Body of pancreas (tissue), 4 donors: ENCODE results near the gene CAPG.

Experiments
- POLR2A ChIP-seq, 3 donors: fragments of 450-650 bp; IDR thresholded peaks; one replicate each; pipeline ENCODE4 v1.6.1; 2016; ENCODE audit warnings: antibody characterized with exemption in 3 of 3, mild to moderate bottlenecking in 2 of 3
- TF ChIP-seq, protein P1 (sequence below), 7 experiments: fragments of 450-650 bp in 4 of 7; fragments of 200-600 bp in 3 of 7; sonication (generic) in 3 of 7; IDR thresholded peaks; one replicate each; pipeline ENCODE4 v1.5.1; 2016 to 2019; ENCODE audit warnings: antibody characterized with exemption in 7 of 7

DNA sequence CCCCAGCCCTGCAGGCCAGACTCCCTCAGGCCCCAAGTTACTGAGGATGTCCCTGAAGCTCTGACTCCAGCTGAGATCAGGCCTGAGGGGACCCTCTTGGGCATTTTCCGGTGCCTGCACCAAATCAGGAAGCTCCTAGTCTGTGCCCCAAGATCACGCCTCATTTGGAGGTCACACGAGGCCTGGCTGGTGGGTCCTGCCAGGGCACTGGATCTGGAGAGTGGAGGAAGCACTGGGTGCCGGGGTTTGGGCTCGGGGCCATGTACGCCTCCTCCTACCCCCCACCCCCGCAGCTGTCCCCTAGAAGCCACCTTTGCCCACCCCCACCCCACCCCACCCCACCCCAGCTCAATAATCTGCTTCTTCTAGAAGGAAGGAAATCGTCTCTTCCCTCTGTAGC is 24.5 kb upstream of the CAPG start:
- TF ChIP-seq, protein P1, sequence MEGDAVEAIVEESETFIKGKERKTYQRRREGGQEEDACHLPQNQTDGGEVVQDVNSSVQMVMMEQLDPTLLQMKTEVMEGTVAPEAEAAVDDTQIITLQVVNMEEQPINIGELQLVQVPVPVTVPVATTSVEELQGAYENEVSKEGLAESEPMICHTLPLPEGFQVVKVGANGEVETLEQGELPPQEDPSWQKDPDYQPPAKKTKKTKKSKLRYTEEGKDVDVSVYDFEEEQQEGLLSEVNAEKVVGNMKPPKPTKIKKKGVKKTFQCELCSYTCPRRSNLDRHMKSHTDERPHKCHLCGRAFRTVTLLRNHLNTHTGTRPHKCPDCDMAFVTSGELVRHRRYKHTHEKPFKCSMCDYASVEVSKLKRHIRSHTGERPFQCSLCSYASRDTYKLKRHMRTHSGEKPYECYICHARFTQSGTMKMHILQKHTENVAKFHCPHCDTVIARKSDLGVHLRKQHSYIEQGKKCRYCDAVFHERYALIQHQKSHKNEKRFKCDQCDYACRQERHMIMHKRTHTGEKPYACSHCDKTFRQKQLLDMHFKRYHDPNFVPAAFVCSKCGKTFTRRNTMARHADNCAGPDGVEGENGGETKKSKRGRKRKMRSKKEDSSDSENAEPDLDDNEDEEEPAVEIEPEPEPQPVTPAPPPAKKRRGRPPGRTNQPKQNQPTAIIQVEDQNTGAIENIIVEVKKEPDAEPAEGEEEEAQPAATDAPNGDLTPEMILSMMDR (IDR thresholded peaks at IDR 0.05): no peak
- TF ChIP-seq POLR2A (IDR thresholded peaks at IDR 0.05): no peak
